GM19324 (cell line): Measurements from ENCODE around the gene NME9.

Experiments used
- ATAC-seq: cut with Tn5 transposase; IDR thresholded peaks from one replicate; pipeline ENCODE4 v1.9.1; 2021; ENCODE audit warnings: mild to moderate bottlenecking, moderate library complexity; ENCODE audit not compliant: unreplicated experiment, low FRiP score

Gene NME9

GRCh38 chr3:138363322-138363721 lies 33.7 kb upstream of the NME9 start:
- no peak for ATAC-seq

- no peak for ATAC-seq
Measured at GRCh38 chr3:138362538-138362937, 32.9 kb upstream of the NME9 start.

- ATAC-seq = no peak
Measured at GRCh38 chr3:138361561-138361971, 31.9 kb upstream of the NME9 start.

GRCh38 chr3:138360869-138361525 lies 31.3 kb upstream of the NME9 start:
- no peak for ATAC-seq

GRCh38 chr3:138359919-138360868 lies 30.5 kb upstream of the NME9 start:
- no peak for ATAC-seq

- ATAC-seq = no peak
Measured at GRCh38 chr3:138359148-138359918, 29.7 kb upstream of the NME9 start.

GRCh38 chr3:138356730-138357405 lies 27.2 kb upstream of the NME9 start:
- no peak for ATAC-seq

GRCh38 chr3:138355071-138355470 lies 25.4 kb upstream of the NME9 start:
- ATAC-seq = no peak

GRCh38 chr3:138354376-138354775 lies 24.7 kb upstream of the NME9 start:
- ATAC-seq = no peak

GRCh38 chr3:138351916-138352550 lies 22.4 kb upstream of the NME9 start:
- no peak for ATAC-seq

GRCh38 chr3:138351151-138351550 lies 21.5 kb upstream of the NME9 start:
- ATAC-seq = no peak

- ATAC-seq = no peak
Measured at GRCh38 chr3:138349926-138350665, 20.4 kb upstream of the NME9 start.

- ATAC-seq = no peak
Measured at GRCh38 chr3:138348754-138349739, 19.4 kb upstream of the NME9 start.

- ATAC-seq = no peak
Measured at GRCh38 chr3:138347960-138348753, 18.5 kb upstream of the NME9 start, which contains the start of gene MRAS. MRAS (plus strand) TSS chr3:138348579; CDS start chr3:138372884, 24,305 bp downstream.

- no peak for ATAC-seq
Measured at GRCh38 chr3:138344754-138345153, 15.1 kb upstream of the NME9 start.

GRCh38 chr3:138340511-138340910 lies 10.9 kb upstream of the NME9 start:
- no peak for ATAC-seq

- ATAC-seq = no peak
Measured at GRCh38 chr3:138338811-138339210, 9.2 kb upstream of the NME9 start.
